ENCODE data around the gene TRIM44.

The TRIM44 gene

GRCh38 chr11:35825386-35825785, 162.8 kb downstream of the TRIM44 start:
- H3K79me1 ChIP-seq (ENCODE audit: low read depth, low read length): peaks cover 2% of the 10 kb centered on the region
- no peaks in the 10 kb centered on the region for H3K36me3 ChIP-seq (replicated peaks in 1 of 2; ENCODE audit: control insufficient read depth in 2 of 2, insufficient read depth in 2 of 2, low read length in 2 of 2)
- DNase-seq (ENCODE audit: low spot score): no peak
- no peak overlapping the region for H4K8ac ChIP-seq (ENCODE audit: low read depth, low read length)
- H3K9me3 ChIP-seq (replicated peaks in 1 of 2; ENCODE audit: control insufficient read depth in 2 of 2, insufficient read depth in 1 of 2, low read depth in 1 of 2, low read length in 2 of 2): no peaks in the 10 kb centered on the region
- H2BK15ac ChIP-seq (ENCODE audit: low read length): no peak overlapping the region
- H3K23ac ChIP-seq (ENCODE audit: low read depth, low read length, poor library complexity): no peak overlapping the region
- H2BK5ac ChIP-seq (ENCODE audit: low read length): no peak overlapping the region
- no peak overlapping the region for H3K4me3 ChIP-seq (ENCODE audit: low read length in 2 of 2)
- no peak overlapping the region for H2BK120ac ChIP-seq (ENCODE audit: low read depth, low read length)
- no peak overlapping the region for H3K14ac ChIP-seq (ENCODE audit: low read length)
- no peak overlapping the region for H2AFZ ChIP-seq (ENCODE audit: low read length)
- H4K91ac ChIP-seq (ENCODE audit: low read depth, low read length, poor library complexity): no peak overlapping the region
- no peak overlapping the region for H3K18ac ChIP-seq (ENCODE audit: low read length)
- H3K27me3 ChIP-seq (ENCODE audit: control insufficient read depth in 3 of 3, insufficient read depth in 3 of 3, low read depth in 1 of 3, low read length in 3 of 3): no peaks in the 10 kb centered on the region
- WGBS, 2 donors (ENCODE audit: extremely low coverage in 2 of 2, insufficient read length in 2 of 2, insufficient replicate concordance in 1 of 2): no CpG with 5 or more reads among the region's 1 CpG
- no peak overlapping the region for H2AK5ac ChIP-seq (ENCODE audit: low read depth, low read length)
- H3K9ac ChIP-seq (ENCODE audit: low read depth, low read length, poor library complexity): no peak overlapping the region
- H2BK12ac ChIP-seq (ENCODE audit: low read length): no peak overlapping the region
- no peak overlapping the region for H3K27ac ChIP-seq (replicated peaks; ENCODE audit: low read length)
- H3K4ac ChIP-seq (ENCODE audit: low read length): no peak overlapping the region
- peaks cover 6 to 7% of the 10 kb centered on the region in 2 donors for H3K4me1 ChIP-seq (ENCODE audit: control insufficient read depth in 2 of 2, insufficient read depth in 1 of 2, low read depth in 1 of 2, low read length in 2 of 2)
- no peak overlapping the region for H3K4me2 ChIP-seq (ENCODE audit: insufficient read depth, low read length, poor library complexity, severe bottlenecking)

- Histone ChIP-seq H3K14ac (ENCODE audit: low read length) (no peak overlapping the region), H3K27me3 (ENCODE audit: control insufficient read depth in 3 of 3, insufficient read depth in 3 of 3, low read depth in 1 of 3, low read length in 3 of 3) (no peaks in the 10 kb centered on the region), H4K8ac (ENCODE audit: low read depth, low read length) (no peak overlapping the region), H3K18ac (ENCODE audit: low read length) (peak overlapping the region; percentile 40), H2BK15ac (ENCODE audit: low read length) (no peak overlapping the region), H3K4me1 (ENCODE audit: control insufficient read depth in 2 of 2, insufficient read depth in 1 of 2, low read depth in 1 of 2, low read length in 2 of 2) (peaks cover 6 to 7% of the 10 kb centered on the region in 2 donors), H2BK12ac (ENCODE audit: low read length) (no peak overlapping the region), H2AFZ (ENCODE audit: low read length) (no peak overlapping the region), H3K4me2 (ENCODE audit: insufficient read depth, low read length, poor library complexity, severe bottlenecking) (no peak overlapping the region), H2BK120ac (ENCODE audit: low read depth, low read length) (no peak overlapping the region), H3K23ac (ENCODE audit: low read depth, low read length, poor library complexity) (no peak overlapping the region), H3K4me3 (ENCODE audit: low read length in 2 of 2) (no peak overlapping the region), H3K36me3 (replicated peaks in 1 of 2; ENCODE audit: control insufficient read depth in 2 of 2, insufficient read depth in 2 of 2, low read length in 2 of 2) (no peaks in the 10 kb centered on the region), H2BK5ac (ENCODE audit: low read length) (no peak overlapping the region), H3K4ac (ENCODE audit: low read length) (no peak overlapping the region), H3K9me3 (replicated peaks in 1 of 2; ENCODE audit: control insufficient read depth in 2 of 2, insufficient read depth in 1 of 2, low read depth in 1 of 2, low read length in 2 of 2) (no peaks in the 10 kb centered on the region), H3K27ac (replicated peaks; ENCODE audit: low read length) (no peak overlapping the region), H3K79me1 (ENCODE audit: low read depth, low read length) (peaks cover 2% of the 10 kb centered on the region), H3K9ac (ENCODE audit: low read depth, low read length, poor library complexity) (no peak overlapping the region), H2AK5ac (ENCODE audit: low read depth, low read length) (peak overlapping the region; percentile 29), H4K91ac (ENCODE audit: low read depth, low read length, poor library complexity) (no peak overlapping the region)
- no peak for DNase-seq (ENCODE audit: low spot score)
- WGBS, 2 donors (ENCODE audit: extremely low coverage in 2 of 2, insufficient read length in 2 of 2, insufficient replicate concordance in 1 of 2): no CpG with 5 or more reads among the region's 5 CpGs
These were observed 163.4 kb downstream of the TRIM44 start for GRCh38 chr11:35826006-35826405.

- no peak overlapping the region for H2BK15ac ChIP-seq (ENCODE audit: low read length)
- H2AK5ac ChIP-seq (ENCODE audit: low read depth, low read length): peak overlapping the region; percentile 65
- H2AFZ ChIP-seq (ENCODE audit: low read length): no peak overlapping the region
- H3K4me1 ChIP-seq (ENCODE audit: control insufficient read depth in 2 of 2, insufficient read depth in 1 of 2, low read depth in 1 of 2, low read length in 2 of 2): peaks cover 5 to 7% of the 10 kb centered on the region in 2 donors
- no peak overlapping the region for H3K4me3 ChIP-seq (ENCODE audit: low read length in 2 of 2)
- no peak overlapping the region for H2BK5ac ChIP-seq (ENCODE audit: low read length)
- H4K91ac ChIP-seq (ENCODE audit: low read depth, low read length, poor library complexity): no peak overlapping the region
- H3K18ac ChIP-seq (ENCODE audit: low read length): peak overlapping the region; percentile 44
- H3K9ac ChIP-seq (ENCODE audit: low read depth, low read length, poor library complexity): no peak overlapping the region
- no peak overlapping the region for H4K8ac ChIP-seq (ENCODE audit: low read depth, low read length)
- no peaks in the 10 kb centered on the region for H3K27me3 ChIP-seq (ENCODE audit: control insufficient read depth in 3 of 3, insufficient read depth in 3 of 3, low read depth in 1 of 3, low read length in 3 of 3)
- H3K36me3 ChIP-seq (replicated peaks in 1 of 2; ENCODE audit: control insufficient read depth in 2 of 2, insufficient read depth in 2 of 2, low read length in 2 of 2): no peaks in the 10 kb centered on the region
- no peaks in the 10 kb centered on the region for H3K9me3 ChIP-seq (replicated peaks in 1 of 2; ENCODE audit: control insufficient read depth in 2 of 2, insufficient read depth in 1 of 2, low read depth in 1 of 2, low read length in 2 of 2)
- no peak overlapping the region for H2BK12ac ChIP-seq (ENCODE audit: low read length)
- H3K79me1 ChIP-seq (ENCODE audit: low read depth, low read length): peaks cover 2% of the 10 kb centered on the region
- H3K23ac ChIP-seq (ENCODE audit: low read depth, low read length, poor library complexity): no peak overlapping the region
- H2BK120ac ChIP-seq (ENCODE audit: low read depth, low read length): no peak overlapping the region
- DNase-seq (ENCODE audit: low spot score): no peak
- H3K27ac ChIP-seq (replicated peaks; ENCODE audit: low read length): no peak overlapping the region
- peak overlapping the region; percentile 47 for H3K14ac ChIP-seq (ENCODE audit: low read length)
- WGBS, 2 donors (ENCODE audit: extremely low coverage in 2 of 2, insufficient read length in 2 of 2, insufficient replicate concordance in 1 of 2): no CpG with 5 or more reads among the region's 4 CpGs
- no peak overlapping the region for H3K4ac ChIP-seq (ENCODE audit: low read length)
- no peak overlapping the region for H3K4me2 ChIP-seq (ENCODE audit: insufficient read depth, low read length, poor library complexity, severe bottlenecking)
These were observed 164.4 kb downstream of the TRIM44 start for GRCh38 chr11:35826949-35827348.

DNA sequence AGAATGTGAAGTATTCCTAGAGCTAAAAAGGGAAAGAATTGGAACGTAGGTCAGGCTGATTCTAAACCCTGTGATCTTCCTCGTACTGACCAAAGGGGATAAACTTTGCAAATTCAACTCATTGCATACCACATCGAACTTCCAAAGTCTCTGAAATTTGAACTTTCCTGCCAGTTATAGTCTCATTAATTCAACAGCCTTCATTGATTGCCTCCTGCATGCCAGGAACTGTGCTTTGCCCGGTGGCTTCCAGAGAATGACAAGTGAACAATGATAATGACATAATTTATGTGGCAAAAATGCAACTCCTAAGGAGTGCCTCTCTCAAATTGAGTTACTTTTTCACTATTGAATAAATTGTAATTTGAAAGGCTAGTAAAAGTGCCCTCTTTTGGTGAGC, 173.6 kb downstream of the TRIM44 start:
- Histone ChIP-seq H3K27ac (replicated peaks; ENCODE audit: low read length) (no peak overlapping the region), H3K27me3 (ENCODE audit: control insufficient read depth in 3 of 3, insufficient read depth in 3 of 3, low read depth in 1 of 3, low read length in 3 of 3) (no peaks in the 10 kb centered on the region), H2AFZ (ENCODE audit: low read length) (peak overlapping the region; percentile 6), H3K4me2 (ENCODE audit: insufficient read depth, low read length, poor library complexity, severe bottlenecking) (no peak overlapping the region), H2AK5ac (ENCODE audit: low read depth, low read length) (no peak overlapping the region), H2BK15ac (ENCODE audit: low read length) (no peak overlapping the region), H3K9ac (ENCODE audit: low read depth, low read length, poor library complexity) (no peak overlapping the region), H3K4ac (ENCODE audit: low read length) (no peak overlapping the region), H2BK5ac (ENCODE audit: low read length) (no peak overlapping the region), H3K14ac (ENCODE audit: low read length) (no peak overlapping the region), H3K4me1 (ENCODE audit: control insufficient read depth in 2 of 2, insufficient read depth in 1 of 2, low read depth in 1 of 2, low read length in 2 of 2) (peaks cover 7 to 15% of the 10 kb centered on the region in 2 donors), H2BK12ac (ENCODE audit: low read length) (no peak overlapping the region), H3K36me3 (replicated peaks in 1 of 2; ENCODE audit: control insufficient read depth in 2 of 2, insufficient read depth in 2 of 2, low read length in 2 of 2) (no peaks in the 10 kb centered on the region), H3K9me3 (replicated peaks in 1 of 2; ENCODE audit: control insufficient read depth in 2 of 2, insufficient read depth in 1 of 2, low read depth in 1 of 2, low read length in 2 of 2) (peaks cover 2 to 9% of the 10 kb centered on the region in 2 donors), H3K79me1 (ENCODE audit: low read depth, low read length) (no peaks in the 10 kb centered on the region), H3K4me3 (ENCODE audit: low read length in 2 of 2) (no peak overlapping the region), H4K8ac (ENCODE audit: low read depth, low read length) (no peak overlapping the region), H3K23ac (ENCODE audit: low read depth, low read length, poor library complexity) (no peak overlapping the region), H2BK120ac (ENCODE audit: low read depth, low read length) (no peak overlapping the region), H3K18ac (ENCODE audit: low read length) (no peak overlapping the region), H4K91ac (ENCODE audit: low read depth, low read length, poor library complexity) (no peak overlapping the region)
- DNase-seq (ENCODE audit: low spot score): no peak
- no CpG with 5 or more reads among the region's 4 CpGs for WGBS, 2 donors (ENCODE audit: extremely low coverage in 2 of 2, insufficient read length in 2 of 2, insufficient replicate concordance in 1 of 2)
